Peyer's patch (tissue), 4 donors: ENCODE measurements around the gene SMAD6.

Experiments
- POLR2A ChIP-seq, 2 donors: fragments of 450-650 bp; IDR thresholded peaks; one replicate each; pipeline ENCODE4 v1.5.1; 2017; ENCODE audit warnings: antibody characterized with exemption in 2 of 2, mild to moderate bottlenecking in 2 of 2, moderate library complexity in 2 of 2
- TF ChIP-seq, protein P1 (sequence below), 6 experiments: fragments of 450-650 bp in 4 of 6; fragments of 200-600 bp in 2 of 6; sonication (generic) in 1 of 6; IDR thresholded peaks; one replicate each; pipeline ENCODE4 v1.5.1; 2017 to 2019; ENCODE audit warnings: antibody characterized with exemption in 6 of 6, mild to moderate bottlenecking in 3 of 6, moderate library complexity in 1 of 6

DNA sequence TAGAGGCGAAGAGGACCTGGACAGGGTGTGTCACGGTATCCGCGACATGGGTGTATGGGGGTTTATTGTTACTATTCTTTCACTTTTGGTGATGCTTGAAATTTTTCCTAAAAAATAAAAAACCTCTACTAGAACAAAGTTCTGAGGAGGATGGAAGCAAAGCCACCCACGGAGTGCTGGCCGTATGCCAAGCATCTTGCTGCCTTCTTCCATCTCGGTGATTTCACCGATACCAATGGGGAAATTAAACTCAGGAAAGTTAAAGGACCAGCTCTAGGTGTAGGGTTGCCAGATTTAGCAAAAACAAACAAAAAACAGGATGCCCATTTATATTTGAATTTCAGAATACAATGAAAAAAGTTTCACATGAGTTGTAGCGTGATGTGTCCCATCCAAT is 33.9 kb downstream of the SMAD6 start:
- TF ChIP-seq, protein P1, sequence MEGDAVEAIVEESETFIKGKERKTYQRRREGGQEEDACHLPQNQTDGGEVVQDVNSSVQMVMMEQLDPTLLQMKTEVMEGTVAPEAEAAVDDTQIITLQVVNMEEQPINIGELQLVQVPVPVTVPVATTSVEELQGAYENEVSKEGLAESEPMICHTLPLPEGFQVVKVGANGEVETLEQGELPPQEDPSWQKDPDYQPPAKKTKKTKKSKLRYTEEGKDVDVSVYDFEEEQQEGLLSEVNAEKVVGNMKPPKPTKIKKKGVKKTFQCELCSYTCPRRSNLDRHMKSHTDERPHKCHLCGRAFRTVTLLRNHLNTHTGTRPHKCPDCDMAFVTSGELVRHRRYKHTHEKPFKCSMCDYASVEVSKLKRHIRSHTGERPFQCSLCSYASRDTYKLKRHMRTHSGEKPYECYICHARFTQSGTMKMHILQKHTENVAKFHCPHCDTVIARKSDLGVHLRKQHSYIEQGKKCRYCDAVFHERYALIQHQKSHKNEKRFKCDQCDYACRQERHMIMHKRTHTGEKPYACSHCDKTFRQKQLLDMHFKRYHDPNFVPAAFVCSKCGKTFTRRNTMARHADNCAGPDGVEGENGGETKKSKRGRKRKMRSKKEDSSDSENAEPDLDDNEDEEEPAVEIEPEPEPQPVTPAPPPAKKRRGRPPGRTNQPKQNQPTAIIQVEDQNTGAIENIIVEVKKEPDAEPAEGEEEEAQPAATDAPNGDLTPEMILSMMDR (IDR thresholded peaks at IDR 0.05): no peak
- no peak for TF ChIP-seq POLR2A (IDR thresholded peaks at IDR 0.05)
